ENCODE results near the gene PTGES. TPM values are rescaled to one million over a fixed set of nuclear protein-coding genes. Genes with fewer than 3 reads are reported as not detected.
A peak's percentile ranks its signal among the peaks of the same experiment; 100 is the strongest.
"Not testable (repeated sequence)": the region's sequence is repeated elsewhere in the genome, so short reads cannot be mapped to it uniquely, and the experiment has no call there.

PTGES gene
- total RNA-seq, 1 donor from 2014 or later, result 0.16 TPM

GRCh38 chr9:129778469-129778868 lies 25.6 kb upstream of the PTGES start:
- Mint-ChIP-seq H3K4me1 (ENCODE audit: low read depth) (peaks cover 11% of the 10 kb centered on the region), H3K27ac (no peak overlapping the region), H3K36me3 (ENCODE audit: low read depth) (no peaks in the 10 kb centered on the region), H3K27me3 (ENCODE audit: insufficient read depth) (peaks cover 18% of the 10 kb centered on the region), H3K9me3 (no peaks in the 10 kb centered on the region), H3K4me3 (no peak overlapping the region)
- DNase-seq (ENCODE audit: low spot score), result no peak
- intact Hi-C loops (cut with micrococcal nuclease), result no loop called here

DNA sequence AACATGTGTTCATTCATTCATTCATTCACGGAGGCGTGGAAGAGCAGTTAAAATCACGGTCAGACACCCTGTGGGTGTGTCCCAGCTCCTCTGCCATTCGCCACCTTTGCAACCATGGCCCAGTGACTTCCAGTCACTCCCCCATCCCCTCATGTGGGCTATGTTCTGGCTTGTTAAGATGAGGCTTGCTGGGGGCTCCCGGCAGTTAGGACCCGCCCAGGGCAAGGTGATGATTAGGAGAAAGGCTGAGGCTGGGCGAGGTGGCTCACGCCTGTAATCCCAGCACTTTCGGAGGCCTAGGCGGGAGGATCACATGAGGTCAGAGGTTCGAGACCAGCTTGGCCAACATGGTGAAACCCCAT lies 24.9 kb upstream of the PTGES start:
- DNase-seq (ENCODE audit: low spot score), result no peak
- Mint-ChIP-seq H3K4me1 (ENCODE audit: low read depth) (peaks cover 11% of the 10 kb centered on the region), H3K4me3 (no peak overlapping the region), H3K36me3 (ENCODE audit: low read depth) (no peaks in the 10 kb centered on the region), H3K27me3 (ENCODE audit: insufficient read depth) (peaks cover 19% of the 10 kb centered on the region), H3K27ac (no peak overlapping the region), H3K9me3 (no peaks in the 10 kb centered on the region)
- intact Hi-C loops (cut with micrococcal nuclease), result no loop called here

DNA sequence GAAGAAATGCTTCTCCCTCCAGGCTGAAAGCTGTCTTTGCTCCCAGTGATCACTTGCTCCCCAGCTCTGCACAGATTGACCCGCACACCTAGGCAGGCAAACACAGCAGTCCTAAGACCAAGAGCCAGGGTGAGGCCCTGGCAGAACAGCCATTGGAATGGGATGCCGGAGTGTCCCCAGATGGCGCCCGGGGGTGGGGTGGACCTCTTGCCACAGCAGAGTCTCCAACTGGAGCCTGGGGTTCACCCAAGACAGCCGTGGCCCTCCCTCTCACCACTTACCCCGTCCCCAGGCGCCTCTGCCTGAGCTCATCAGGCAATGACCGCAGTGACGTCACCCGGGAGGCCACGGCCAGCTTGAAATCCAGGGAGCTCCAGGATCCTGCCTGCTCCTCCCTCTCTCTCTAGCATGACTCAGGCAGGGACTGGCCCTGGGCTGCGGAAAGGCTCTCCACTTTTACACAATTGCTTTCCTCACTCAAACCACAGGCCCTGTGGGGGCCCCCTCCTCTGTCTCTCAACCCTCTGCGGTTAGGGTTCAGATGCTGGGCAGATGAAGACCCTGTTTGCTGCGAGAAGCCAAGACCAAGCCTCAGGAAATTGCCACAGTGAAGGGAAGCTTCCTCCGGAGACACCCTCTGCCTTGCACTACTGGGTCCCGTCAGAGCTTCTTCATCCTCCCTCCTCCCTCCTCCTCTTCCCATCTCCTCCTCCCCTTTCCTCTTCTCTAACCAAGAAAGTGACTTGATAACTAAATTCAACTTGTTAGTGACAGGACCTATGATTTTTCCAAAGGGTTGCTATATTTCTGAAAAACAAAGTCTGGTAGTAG lies 24.3 kb upstream of the PTGES start:
- H3K36me3 Mint-ChIP-seq (ENCODE audit: low read depth), result no peaks in the 10 kb centered on the region
- H3K9me3 Mint-ChIP-seq, result no peaks in the 10 kb centered on the region
- intact Hi-C loops (cut with micrococcal nuclease), result no loop called here
- H3K4me3 Mint-ChIP-seq, result no peak overlapping the region
- H3K27me3 Mint-ChIP-seq (ENCODE audit: insufficient read depth), result peaks cover 19% of the 10 kb centered on the region
- H3K27ac Mint-ChIP-seq, result no peak overlapping the region
- peak; percentile 12 for DNase-seq (ENCODE audit: low spot score)
- H3K4me1 Mint-ChIP-seq (ENCODE audit: low read depth), result peaks cover 11% of the 10 kb centered on the region

GRCh38 chr9:129776566-129776937 lies 23.7 kb upstream of the PTGES start:
- H3K36me3 Mint-ChIP-seq (ENCODE audit: low read depth), result no peaks in the 10 kb centered on the region
- no peak overlapping the region for H3K27ac Mint-ChIP-seq
- no peaks in the 10 kb centered on the region for H3K9me3 Mint-ChIP-seq
- no peak for DNase-seq (ENCODE audit: low spot score)
- H3K4me3 Mint-ChIP-seq, result no peak overlapping the region
- intact Hi-C loops (cut with micrococcal nuclease), result no loop called here
- peaks cover 11% of the 10 kb centered on the region for H3K4me1 Mint-ChIP-seq (ENCODE audit: low read depth)
- H3K27me3 Mint-ChIP-seq (ENCODE audit: insufficient read depth), result peaks cover 19% of the 10 kb centered on the region

- H3K27ac Mint-ChIP-seq; H3K36me3 Mint-ChIP-seq (ENCODE audit: low read depth); H3K9me3 Mint-ChIP-seq; intact Hi-C loops (cut with micrococcal nuclease); H3K4me3 Mint-ChIP-seq; DNase-seq (ENCODE audit: low spot score): not testable (repeated sequence)
- Mint-ChIP-seq H3K27me3 (ENCODE audit: insufficient read depth) (peaks cover 19% of the 10 kb centered on the region), H3K4me1 (ENCODE audit: low read depth) (peaks cover 11% of the 10 kb centered on the region)
These were observed 23.3 kb upstream of the PTGES start for GRCh38 chr9:129776096-129776495.

GRCh38 chr9:129775448-129775798 lies 22.6 kb upstream of the PTGES start:
- DNase-seq (ENCODE audit: low spot score), result no peak
- Mint-ChIP-seq H3K4me3 (no peak overlapping the region), H3K27me3 (ENCODE audit: insufficient read depth) (peaks cover 16% of the 10 kb centered on the region), H3K27ac (no peak overlapping the region), H3K36me3 (ENCODE audit: low read depth) (no peaks in the 10 kb centered on the region), H3K9me3 (no peaks in the 10 kb centered on the region), H3K4me1 (ENCODE audit: low read depth) (peaks cover 11% of the 10 kb centered on the region)
- intact Hi-C loops (cut with micrococcal nuclease), result no loop called here

- intact Hi-C loops (cut with micrococcal nuclease), result no loop called here
- Mint-ChIP-seq H3K36me3 (ENCODE audit: low read depth) (no peaks in the 10 kb centered on the region), H3K4me1 (ENCODE audit: low read depth) (peaks cover 11% of the 10 kb centered on the region), H3K27me3 (ENCODE audit: insufficient read depth) (peaks cover 17% of the 10 kb centered on the region), H3K9me3 (no peaks in the 10 kb centered on the region), H3K27ac (no peak overlapping the region), H3K4me3 (no peak overlapping the region)
- DNase-seq (ENCODE audit: low spot score), result no peak
These were observed 22.1 kb upstream of the PTGES start for GRCh38 chr9:129774791-129775447.

GRCh38 chr9:129773262-129774048 lies 20.6 kb upstream of the PTGES start:
- intact Hi-C loops (cut with micrococcal nuclease), result no loop called here
- no peaks in the 10 kb centered on the region for H3K36me3 Mint-ChIP-seq (ENCODE audit: low read depth)
- DNase-seq (ENCODE audit: low spot score), result no peak
- H3K9me3 Mint-ChIP-seq, result no peaks in the 10 kb centered on the region
- H3K27ac Mint-ChIP-seq, result no peak overlapping the region
- no peak overlapping the region for H3K4me3 Mint-ChIP-seq
- H3K4me1 Mint-ChIP-seq (ENCODE audit: low read depth), result peaks cover 11% of the 10 kb centered on the region
- peaks cover 15% of the 10 kb centered on the region for H3K27me3 Mint-ChIP-seq (ENCODE audit: insufficient read depth)

- H3K9me3 Mint-ChIP-seq, result no peaks in the 10 kb centered on the region
- no peaks in the 10 kb centered on the region for H3K36me3 Mint-ChIP-seq (ENCODE audit: low read depth)
- no peaks in the 10 kb centered on the region for H3K4me1 Mint-ChIP-seq (ENCODE audit: low read depth)
- intact Hi-C loops (cut with micrococcal nuclease), result no loop called here
- H3K27ac Mint-ChIP-seq, result no peak overlapping the region
- peaks cover 12% of the 10 kb centered on the region for H3K27me3 Mint-ChIP-seq (ENCODE audit: insufficient read depth)
- H3K4me3 Mint-ChIP-seq, result no peak overlapping the region
- no peak for DNase-seq (ENCODE audit: low spot score)
These were observed 17.9 kb upstream of the PTGES start for GRCh38 chr9:129770741-129771140.

GRCh38 chr9:129769669-129770068 lies 16.8 kb upstream of the PTGES start:
- intact Hi-C loops (cut with micrococcal nuclease), result no loop called here
- no peaks in the 10 kb centered on the region for H3K36me3 Mint-ChIP-seq (ENCODE audit: low read depth)
- peaks cover 11% of the 10 kb centered on the region for H3K27me3 Mint-ChIP-seq (ENCODE audit: insufficient read depth)
- no peaks in the 10 kb centered on the region for H3K9me3 Mint-ChIP-seq
- no peak overlapping the region for H3K4me3 Mint-ChIP-seq
- DNase-seq (ENCODE audit: low spot score), result no peak
- H3K4me1 Mint-ChIP-seq (ENCODE audit: low read depth), result no peaks in the 10 kb centered on the region
- no peak overlapping the region for H3K27ac Mint-ChIP-seq

DNA sequence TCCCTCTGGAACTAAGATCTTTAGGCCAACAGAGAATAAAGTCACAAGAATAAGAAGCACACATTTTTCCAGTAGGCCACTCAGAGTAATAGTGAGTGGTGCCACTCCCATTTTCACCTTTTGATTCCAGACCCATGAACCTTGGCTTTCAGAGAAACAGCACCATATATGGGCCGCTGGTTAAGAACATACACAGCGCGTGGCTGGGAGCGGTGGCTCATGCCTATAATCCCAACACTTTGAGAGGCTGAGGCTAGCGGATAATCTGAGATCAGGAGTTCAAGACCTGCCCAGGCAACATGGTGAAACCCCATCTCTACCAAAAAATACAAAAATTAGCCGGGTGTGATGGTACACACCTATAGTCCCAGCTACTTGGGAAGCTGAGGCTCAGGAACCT lies 15.6 kb upstream of the PTGES start:
- Mint-ChIP-seq H3K4me3 (no peak overlapping the region), H3K27ac (no peak overlapping the region)

DNA sequence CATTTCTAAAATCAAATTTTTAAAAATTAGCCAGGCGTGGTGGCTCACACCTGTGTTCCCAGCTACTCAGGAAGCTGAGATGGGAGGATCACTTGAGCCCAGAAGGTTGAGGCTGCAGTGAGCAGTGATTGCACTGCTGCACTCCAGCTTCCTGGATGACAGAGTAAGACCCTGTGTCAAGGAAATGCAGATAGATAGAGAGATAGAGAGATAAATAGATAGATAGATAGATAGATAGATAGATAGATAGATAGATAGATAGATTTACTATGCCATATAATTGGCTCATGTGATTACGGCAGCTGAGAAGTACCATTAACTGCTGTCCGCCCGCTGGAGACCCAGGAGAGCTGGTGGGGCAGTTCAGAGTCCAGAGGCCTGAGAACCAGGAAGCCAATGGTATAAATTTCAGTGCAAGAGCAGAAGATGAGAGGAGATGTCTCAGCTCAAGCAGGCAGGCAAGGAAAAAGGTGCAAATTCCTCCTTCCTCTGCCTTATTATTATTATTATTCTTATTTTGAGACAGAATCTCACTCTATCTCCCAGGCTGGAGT lies 13.0 kb upstream of the PTGES start:
- H3K27me3 Mint-ChIP-seq (ENCODE audit: insufficient read depth), result peaks cover 14% of the 10 kb centered on the region
- no peak for DNase-seq (ENCODE audit: low spot score)
- no peaks in the 10 kb centered on the region for H3K4me1 Mint-ChIP-seq (ENCODE audit: low read depth)
- H3K27ac Mint-ChIP-seq, result no peak overlapping the region
- no peaks in the 10 kb centered on the region for H3K9me3 Mint-ChIP-seq
- intact Hi-C loops (cut with micrococcal nuclease), result no loop called here
- H3K4me3 Mint-ChIP-seq, result no peak overlapping the region
- H3K36me3 Mint-ChIP-seq (ENCODE audit: low read depth), result no peaks in the 10 kb centered on the region

More for the DNA sequence above, 15.6 kb upstream of the PTGES start:
- intact Hi-C loops (cut with micrococcal nuclease), result no loop called here
- H3K36me3 Mint-ChIP-seq (ENCODE audit: low read depth), result no peaks in the 10 kb centered on the region
- no peaks in the 10 kb centered on the region for H3K4me1 Mint-ChIP-seq (ENCODE audit: low read depth)
- DNase-seq (ENCODE audit: low spot score), result no peak
- peaks cover 11% of the 10 kb centered on the region for H3K27me3 Mint-ChIP-seq (ENCODE audit: insufficient read depth)
- H3K9me3 Mint-ChIP-seq, result no peaks in the 10 kb centered on the region
